ENCODE results near the gene VIT.

VIT gene

DNA sequence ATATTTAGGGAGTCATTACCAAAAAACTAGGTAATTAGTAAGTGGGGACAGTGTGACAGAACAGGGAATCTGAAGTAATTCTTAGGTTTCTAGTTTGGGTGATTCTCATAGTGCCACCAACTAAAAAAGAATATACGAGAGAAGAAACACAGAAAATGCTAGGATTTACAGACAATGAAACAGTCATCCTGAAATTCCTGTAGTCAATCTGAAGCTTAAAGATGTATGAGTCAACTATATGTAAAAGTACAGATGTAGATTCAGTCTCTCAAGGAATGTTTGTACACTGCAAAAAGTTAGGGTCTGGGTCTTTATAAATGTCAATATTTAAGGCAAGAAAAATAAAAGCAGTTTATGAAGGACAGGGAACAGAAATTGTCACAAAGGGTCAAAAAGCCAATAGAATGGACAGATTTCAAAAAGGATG is 162.9 kb downstream of the VIT start:
- no peak for DNase-seq (ENCODE audit: low read depth)

DNA sequence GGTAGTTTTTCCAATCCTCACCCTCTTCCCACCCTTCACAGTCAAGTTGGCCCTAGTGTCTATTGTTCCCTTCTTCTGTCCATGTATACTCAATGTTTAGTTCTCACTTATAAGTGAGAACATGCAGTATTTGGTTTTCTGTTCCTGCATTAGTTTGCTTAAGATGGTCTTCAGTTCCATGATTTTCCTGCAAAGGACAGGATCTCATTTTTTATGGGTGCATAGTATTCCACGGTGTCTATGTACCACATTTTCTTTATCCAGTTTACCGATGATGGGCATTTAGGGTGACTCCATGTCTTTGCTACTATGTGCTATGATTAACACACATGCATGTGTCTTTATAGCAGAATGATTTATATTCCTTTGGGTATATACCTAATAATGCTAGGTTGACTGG is 165.4 kb downstream of the VIT start:
- DNase-seq (ENCODE audit: low read depth) = no peak
